ENCODE data around the gene SLC22A12. TPM values are rescaled to one million over a fixed set of nuclear protein-coding genes. Genes with fewer than 3 reads are reported as not detected.

Gene SLC22A12
- total RNA-seq, 6 experiments from 2014 or later = 0.22 to 0.80 (median 0.74) TPM; not detected in 3

GRCh38 chr11:64642418-64642735, 51.4 kb downstream of the SLC22A12 start:
- DNase-seq (no peak), ATAC-seq (no peak)
- 0% methylated on average over 5 of the region's 30 CpGs for WGBS (ENCODE audit: insufficient coverage, low coverage, low lambda C conversion rate, missing lambda C conversion rate)
- Histone ChIP-seq H3K9me3 (no peaks in the 10 kb centered on the region), H3K4me1 (no peaks in the 10 kb centered on the region), H3K4me3 (no peak overlapping the region), H3K36me3 (no peaks in the 10 kb centered on the region), H3K27me3 (no peaks in the 10 kb centered on the region), H3K27ac (no peak overlapping the region)
- no peak for TF ChIP-seq CTCF (IDR thresholded peaks at IDR 0.05)
- TF ChIP-seq POLR2A (IDR thresholded peaks at IDR 0.05) = no peak
- intact Hi-C loops (cut with DNase I) = no loop called here

GRCh38 chr11:64642871-64643255, 51.8 kb downstream of the SLC22A12 start:
- ATAC-seq = no peak
- H3K9me3 ChIP-seq = no peaks in the 10 kb centered on the region
- 0% methylated on average over 6 of the region's 36 CpGs for WGBS (ENCODE audit: insufficient coverage, low coverage, low lambda C conversion rate, missing lambda C conversion rate)
- intact Hi-C loops (cut with DNase I) = no loop called here
- H3K27ac ChIP-seq = no peak overlapping the region
- DNase-seq = no peak
- H3K4me3 ChIP-seq = no peak overlapping the region
- no peaks in the 10 kb centered on the region for H3K4me1 ChIP-seq
- H3K36me3 ChIP-seq = no peaks in the 10 kb centered on the region
- TF ChIP-seq POLR2A (IDR thresholded peaks at IDR 0.05) (no peak), CTCF (IDR thresholded peaks at IDR 0.05) (no peak)
- H3K27me3 ChIP-seq = no peaks in the 10 kb centered on the region

- DNase-seq (no peak), ATAC-seq (peak in 2 of 4 donors; percentile 15 to 17)
- Histone ChIP-seq H3K27me3 (no peaks in the 10 kb centered on the region), H3K4me1 (no peaks in the 10 kb centered on the region), H3K4me3 (no peak overlapping the region), H3K36me3 (no peaks in the 10 kb centered on the region), H3K9me3 (no peaks in the 10 kb centered on the region), H3K27ac (no peak overlapping the region)
- TF ChIP-seq POLR2A (IDR thresholded peaks at IDR 0.05) (no peak), CTCF (IDR thresholded peaks at IDR 0.05) (no peak)
- intact Hi-C loops (cut with DNase I) = no loop called here
- WGBS (ENCODE audit: insufficient coverage, low coverage, low lambda C conversion rate, missing lambda C conversion rate) = 7% methylated on average over 26 of the region's 53 CpGs
Measured at GRCh38 chr11:64643256-64643881, 52.3 kb downstream of the SLC22A12 start.

GRCh38 chr11:64643920-64644646, 53.1 kb downstream of the SLC22A12 start:
- intact Hi-C loops (cut with DNase I) = no loop called here
- Histone ChIP-seq H3K36me3 (no peaks in the 10 kb centered on the region), H3K4me1 (no peaks in the 10 kb centered on the region), H3K4me3 (no peak overlapping the region), H3K27me3 (no peaks in the 10 kb centered on the region), H3K27ac (no peak overlapping the region), H3K9me3 (no peaks in the 10 kb centered on the region)
- 22% methylated on average over 6 of the region's 19 CpGs for WGBS (ENCODE audit: insufficient coverage, low coverage, low lambda C conversion rate, missing lambda C conversion rate)
- no peak for TF ChIP-seq CTCF (IDR thresholded peaks at IDR 0.05)
- no peak for DNase-seq
- ATAC-seq = no peak

Data from right lobe of liver (tissue), 6 donors.